Upper lobe of left lung (tissue), 4 donors: Measurements from ENCODE around the gene AGPS.

Experiments
- EP300 ChIP-seq, 4 donors: sonication (generic); formaldehyde crosslinking; IDR thresholded peaks; one replicate each; pipeline ENCODE4 v1.5.1; 2017; ENCODE audit warnings: antibody characterized with exemption in 4 of 4, control low read depth in 2 of 4
- POLR2A ChIP-seq, 4 donors: fragments of 450-650 bp; IDR thresholded peaks; one replicate each; pipeline ENCODE4 v1.5.1; 2016 to 2017; ENCODE audit warnings: antibody characterized with exemption in 4 of 4, mild to moderate bottlenecking in 2 of 4
- POLR2AphosphoS5 ChIP-seq, 2 donors: sonication (generic); formaldehyde crosslinking; IDR thresholded peaks; one replicate each; pipeline ENCODE4 v1.5.1; 2017; ENCODE audit warnings: antibody characterized with exemption in 2 of 2
- TF ChIP-seq, protein P1 (sequence below), 6 experiments: fragments of 450-650 bp in 4 of 6; fragments of 200-600 bp in 2 of 6; sonication (generic) in 2 of 6; IDR thresholded peaks; one replicate each; pipeline ENCODE4 v1.5.1; 2016 to 2019; ENCODE audit warnings: antibody characterized with exemption in 6 of 6

DNA sequence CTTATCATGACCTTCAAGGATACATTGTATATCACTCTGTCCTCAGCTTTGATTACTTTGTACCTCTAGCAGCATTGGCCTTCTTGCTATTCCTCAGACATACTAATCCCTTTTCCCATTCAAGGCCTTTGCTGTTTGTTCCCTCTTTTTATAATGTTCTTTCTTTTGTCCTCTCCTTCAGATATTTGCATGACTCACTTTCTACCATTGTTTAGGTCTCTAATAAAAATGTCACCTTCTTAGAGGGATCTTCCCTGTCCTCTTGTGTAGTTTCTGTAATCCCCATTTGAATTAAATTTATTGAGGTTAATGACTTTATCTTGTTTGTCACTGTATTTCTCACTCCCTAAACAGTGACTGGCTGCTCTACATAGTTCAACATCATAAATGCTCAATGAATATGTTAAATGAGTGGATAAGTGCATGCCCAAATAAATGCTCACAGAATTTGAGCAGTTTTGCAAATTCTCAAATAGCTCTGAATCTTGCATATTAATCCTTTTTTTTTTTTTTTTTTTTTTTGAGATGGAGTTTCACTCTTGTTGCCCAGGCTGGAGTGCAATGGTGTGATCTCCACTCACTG is 135.9 kb downstream of the AGPS start:
- TF ChIP-seq, protein P1, sequence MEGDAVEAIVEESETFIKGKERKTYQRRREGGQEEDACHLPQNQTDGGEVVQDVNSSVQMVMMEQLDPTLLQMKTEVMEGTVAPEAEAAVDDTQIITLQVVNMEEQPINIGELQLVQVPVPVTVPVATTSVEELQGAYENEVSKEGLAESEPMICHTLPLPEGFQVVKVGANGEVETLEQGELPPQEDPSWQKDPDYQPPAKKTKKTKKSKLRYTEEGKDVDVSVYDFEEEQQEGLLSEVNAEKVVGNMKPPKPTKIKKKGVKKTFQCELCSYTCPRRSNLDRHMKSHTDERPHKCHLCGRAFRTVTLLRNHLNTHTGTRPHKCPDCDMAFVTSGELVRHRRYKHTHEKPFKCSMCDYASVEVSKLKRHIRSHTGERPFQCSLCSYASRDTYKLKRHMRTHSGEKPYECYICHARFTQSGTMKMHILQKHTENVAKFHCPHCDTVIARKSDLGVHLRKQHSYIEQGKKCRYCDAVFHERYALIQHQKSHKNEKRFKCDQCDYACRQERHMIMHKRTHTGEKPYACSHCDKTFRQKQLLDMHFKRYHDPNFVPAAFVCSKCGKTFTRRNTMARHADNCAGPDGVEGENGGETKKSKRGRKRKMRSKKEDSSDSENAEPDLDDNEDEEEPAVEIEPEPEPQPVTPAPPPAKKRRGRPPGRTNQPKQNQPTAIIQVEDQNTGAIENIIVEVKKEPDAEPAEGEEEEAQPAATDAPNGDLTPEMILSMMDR (IDR thresholded peaks at IDR 0.05): no peak
- TF ChIP-seq EP300 (IDR thresholded peaks at IDR 0.05): no peak
- TF ChIP-seq POLR2AphosphoS5 (IDR thresholded peaks at IDR 0.05): no peak
- TF ChIP-seq POLR2A (IDR thresholded peaks at IDR 0.05): no peak
